Activated CD8-positive, alpha-beta memory T cell treated with anti-CD3 and anti-CD28 coated beads, Interleukin-2, amount 50 U/mL, for 24 hours (primary cell): Measurements from ENCODE around the gene DCHS1.

ENCODE experiments used
- DNase-seq: peaks from one replicate; pipeline ENCODE4 v3.0.0-alpha.2; 2020; ENCODE audit errors: extremely low read depth

The DCHS1 gene

GRCh38 chr11:6646918-6647679 is 8.5 kb downstream of the DCHS1 start:
- no peak for DNase-seq

- no peak for DNase-seq
These were observed 9.1 kb downstream of the DCHS1 start for GRCh38 chr11:6646576-6646917.

- no peak for DNase-seq
These were observed 9.5 kb downstream of the DCHS1 start for GRCh38 chr11:6646071-6646470.

GRCh38 chr11:6642957-6643356 is 12.7 kb downstream of the DCHS1 start:
- DNase-seq, result no peak

GRCh38 chr11:6640985-6641701 is 14.5 kb downstream of the DCHS1 start:
- DNase-seq, result no peak

- DNase-seq, result no peak
These were observed 15.3 kb downstream of the DCHS1 start for GRCh38 chr11:6640036-6640984.

- no peak for DNase-seq
These were observed 17.2 kb downstream of the DCHS1 start for GRCh38 chr11:6638429-6638828.

- no peak for DNase-seq
These were observed 17.7 kb downstream of the DCHS1 start for GRCh38 chr11:6637871-6638270.

- no peak for DNase-seq
These were observed 19.1 kb downstream of the DCHS1 start for GRCh38 chr11:6636480-6636879.

- no peak for DNase-seq
These were observed 20.3 kb downstream of the DCHS1 start for GRCh38 chr11:6635082-6635932.

GRCh38 chr11:6634534-6634933 is 21.1 kb downstream of the DCHS1 start:
- DNase-seq, result no peak

GRCh38 chr11:6633422-6634408 is 21.9 kb downstream of the DCHS1 start:
- no peak for DNase-seq

GRCh38 chr11:6632116-6633073 is 23.2 kb downstream of the DCHS1 start:
- DNase-seq, result no peak

- no peak for DNase-seq
These were observed 24.2 kb downstream of the DCHS1 start for GRCh38 chr11:6631361-6631890.

- DNase-seq, result no peak
These were observed 24.8 kb downstream of the DCHS1 start for GRCh38 chr11:6630632-6631291.

GRCh38 chr11:6629892-6630631 is 25.5 kb downstream of the DCHS1 start:
- DNase-seq, result no peak

- DNase-seq, result no peak
These were observed 26.1 kb downstream of the DCHS1 start for GRCh38 chr11:6629573-6629891.

- DNase-seq, result no peak
These were observed 27.1 kb downstream of the DCHS1 start for GRCh38 chr11:6628526-6628925.
